ENCODE measurements around the gene IFI30.

DNA sequence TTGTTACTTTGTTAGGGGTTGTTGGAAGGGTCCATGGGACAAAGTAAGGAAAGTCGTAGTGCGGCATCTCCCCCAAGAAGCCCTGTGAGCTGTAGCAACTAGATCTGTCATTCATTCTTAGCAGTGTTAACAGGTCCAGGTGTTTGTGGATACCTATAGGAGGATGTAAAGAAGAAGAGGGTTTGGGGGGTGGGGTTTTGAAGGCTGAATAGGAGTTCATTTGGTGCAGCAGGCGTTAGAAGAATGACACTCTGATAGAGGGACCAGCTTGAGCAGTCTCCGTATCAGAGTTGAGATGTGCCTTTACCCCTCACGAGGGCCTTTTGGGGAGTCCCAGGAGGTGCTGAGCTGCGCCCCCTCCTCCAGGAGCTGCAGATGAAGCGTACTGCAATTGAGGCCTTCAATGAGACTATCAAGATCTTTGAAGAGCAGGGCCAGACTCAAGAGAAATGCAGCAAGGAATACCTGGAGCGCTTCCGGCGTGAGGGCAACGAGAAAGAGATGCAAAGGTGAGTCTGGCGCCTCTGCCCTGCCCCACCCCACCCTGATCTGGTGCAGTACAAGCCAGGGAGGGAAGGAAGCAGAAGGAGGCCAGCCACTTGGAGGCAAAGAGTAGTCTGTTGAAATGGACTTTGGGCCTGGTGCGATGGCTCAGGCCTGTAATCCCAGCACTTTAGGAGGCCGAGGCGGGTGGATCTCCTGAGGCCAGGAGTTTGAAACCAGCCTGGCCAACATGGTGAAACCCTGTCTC, 7.6 kb upstream of the IFI30 start:
- TF ChIP-seq, protein P1, sequence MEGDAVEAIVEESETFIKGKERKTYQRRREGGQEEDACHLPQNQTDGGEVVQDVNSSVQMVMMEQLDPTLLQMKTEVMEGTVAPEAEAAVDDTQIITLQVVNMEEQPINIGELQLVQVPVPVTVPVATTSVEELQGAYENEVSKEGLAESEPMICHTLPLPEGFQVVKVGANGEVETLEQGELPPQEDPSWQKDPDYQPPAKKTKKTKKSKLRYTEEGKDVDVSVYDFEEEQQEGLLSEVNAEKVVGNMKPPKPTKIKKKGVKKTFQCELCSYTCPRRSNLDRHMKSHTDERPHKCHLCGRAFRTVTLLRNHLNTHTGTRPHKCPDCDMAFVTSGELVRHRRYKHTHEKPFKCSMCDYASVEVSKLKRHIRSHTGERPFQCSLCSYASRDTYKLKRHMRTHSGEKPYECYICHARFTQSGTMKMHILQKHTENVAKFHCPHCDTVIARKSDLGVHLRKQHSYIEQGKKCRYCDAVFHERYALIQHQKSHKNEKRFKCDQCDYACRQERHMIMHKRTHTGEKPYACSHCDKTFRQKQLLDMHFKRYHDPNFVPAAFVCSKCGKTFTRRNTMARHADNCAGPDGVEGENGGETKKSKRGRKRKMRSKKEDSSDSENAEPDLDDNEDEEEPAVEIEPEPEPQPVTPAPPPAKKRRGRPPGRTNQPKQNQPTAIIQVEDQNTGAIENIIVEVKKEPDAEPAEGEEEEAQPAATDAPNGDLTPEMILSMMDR (IDR thresholded peaks at IDR 0.05) = no peak
- no peak for TF ChIP-seq POLR2A (IDR thresholded peaks at IDR 0.05)

Measured in thyroid gland (tissue), 4 donors.